ENCODE data around the gene CERK.

CERK gene

DNA sequence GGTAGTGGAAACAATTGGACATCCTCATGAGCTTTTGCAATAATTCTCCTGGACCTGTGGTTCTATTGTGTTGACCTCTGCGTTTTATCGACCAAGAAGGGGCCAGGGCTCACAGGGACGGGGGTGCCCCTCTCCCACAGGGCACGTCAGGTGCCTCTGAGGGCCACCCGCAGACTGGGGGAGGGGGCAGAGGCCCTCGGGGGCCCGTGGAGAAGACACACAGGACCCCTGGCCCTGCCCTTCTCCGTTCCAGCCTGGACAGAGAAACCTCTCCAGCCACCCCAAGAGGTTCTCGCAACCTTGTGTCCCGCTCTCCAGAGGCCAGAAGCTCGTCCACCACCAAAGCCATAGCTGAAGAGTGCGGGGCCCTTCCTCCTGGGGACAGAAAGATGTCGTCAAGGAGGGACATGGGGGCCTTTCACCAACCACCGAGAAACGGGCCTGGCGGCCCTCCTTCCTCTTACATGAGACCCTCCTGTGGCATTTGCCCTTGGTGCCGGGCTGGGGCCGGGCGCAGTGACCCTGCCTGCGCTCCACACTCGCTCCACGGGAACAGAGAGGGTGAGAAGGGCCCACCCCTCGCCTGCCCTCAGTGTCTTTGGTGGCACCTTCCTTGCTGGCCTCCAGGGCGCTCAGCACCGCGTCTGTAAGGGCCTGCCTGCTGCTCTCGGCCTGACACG, 60.6 kb downstream of the CERK start:
- DNase-seq (ENCODE audit: low spot score) = no peak

GRCh38 chr22:46676881-46677280, 61.2 kb downstream of the CERK start:
- no peak for DNase-seq (ENCODE audit: low spot score)

GRCh38 chr22:46676479-46676878, 61.6 kb downstream of the CERK start:
- DNase-seq (ENCODE audit: low spot score) = no peak

- no peak for DNase-seq (ENCODE audit: low spot score)
Measured at GRCh38 chr22:46675938-46676337, 62.1 kb downstream of the CERK start.

DNA sequence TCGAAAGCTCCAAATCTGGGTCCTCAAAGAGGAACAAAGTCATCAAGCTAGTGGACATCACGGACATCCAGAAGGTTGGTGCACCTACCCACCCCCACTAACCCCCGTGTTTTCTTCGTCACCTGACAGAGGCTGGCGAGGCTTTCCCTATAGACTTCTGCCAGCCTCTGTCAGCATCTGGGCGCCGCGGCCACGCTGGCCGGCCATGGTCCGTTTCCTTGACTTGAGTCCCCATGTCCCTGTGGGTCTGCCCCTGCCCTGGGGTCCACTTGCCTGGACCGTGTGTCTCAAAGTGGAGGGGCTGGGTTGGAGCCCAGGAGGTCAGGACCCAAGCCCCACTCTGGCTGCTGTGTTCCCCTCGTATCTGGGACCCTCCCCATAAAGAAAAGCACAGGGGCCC, 62.6 kb downstream of the CERK start:
- DNase-seq (ENCODE audit: low spot score) = no peak

DNA sequence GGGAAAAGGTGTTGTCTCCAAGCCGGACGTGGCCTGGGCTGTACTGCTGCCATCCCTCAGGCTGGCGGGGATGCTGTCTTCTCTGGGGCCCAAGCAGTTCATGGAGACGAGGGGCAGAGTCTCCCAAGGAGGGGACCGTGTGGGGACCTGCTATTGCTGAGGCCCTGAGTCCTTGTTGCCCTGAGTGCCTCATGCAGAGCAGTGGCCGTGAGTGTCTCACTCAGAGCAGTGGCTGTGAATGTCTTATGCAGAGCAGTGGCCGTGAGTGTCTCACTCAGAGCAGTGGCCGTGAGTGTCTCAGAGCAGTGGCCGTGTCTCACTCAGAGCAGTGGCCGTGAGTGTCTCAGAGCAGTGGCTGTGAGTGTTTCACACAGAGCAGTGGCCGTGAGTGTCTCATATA, 63.1 kb downstream of the CERK start:
- DNase-seq (ENCODE audit: low spot score) = peak; percentile 26

GRCh38 chr22:46674367-46674781, 63.7 kb downstream of the CERK start:
- peak; percentile 91 for DNase-seq (ENCODE audit: low spot score)

DNA sequence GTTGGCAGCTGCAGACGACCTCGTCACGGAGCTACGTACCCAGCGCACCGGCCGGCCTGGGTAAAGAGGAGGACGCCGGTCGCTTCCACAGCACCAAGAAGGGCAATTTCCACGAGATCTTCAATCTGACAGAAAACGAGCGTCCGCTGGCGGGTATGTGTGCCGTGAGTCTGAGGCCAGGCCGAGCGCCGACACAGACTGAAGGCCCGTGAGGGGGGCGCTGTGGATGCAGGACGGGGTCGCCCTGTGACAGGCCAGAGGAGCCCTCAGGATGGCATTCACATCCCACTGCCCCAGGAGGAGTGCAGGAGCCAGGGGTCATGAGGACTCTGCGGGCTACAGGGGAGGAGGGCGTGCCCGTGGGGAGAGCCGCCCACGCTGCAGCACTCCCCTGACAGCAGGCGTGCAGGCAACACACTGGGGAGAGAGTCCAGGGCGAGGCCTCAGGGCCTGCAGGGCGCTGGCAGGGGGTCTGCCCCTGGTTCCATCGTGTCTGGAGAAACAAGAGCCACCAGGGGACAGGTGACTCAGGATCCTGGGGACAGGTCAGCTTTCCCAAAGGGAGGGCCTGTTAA, 64.3 kb downstream of the CERK start:
- DNase-seq (ENCODE audit: low spot score) = peak; percentile 38

DNA sequence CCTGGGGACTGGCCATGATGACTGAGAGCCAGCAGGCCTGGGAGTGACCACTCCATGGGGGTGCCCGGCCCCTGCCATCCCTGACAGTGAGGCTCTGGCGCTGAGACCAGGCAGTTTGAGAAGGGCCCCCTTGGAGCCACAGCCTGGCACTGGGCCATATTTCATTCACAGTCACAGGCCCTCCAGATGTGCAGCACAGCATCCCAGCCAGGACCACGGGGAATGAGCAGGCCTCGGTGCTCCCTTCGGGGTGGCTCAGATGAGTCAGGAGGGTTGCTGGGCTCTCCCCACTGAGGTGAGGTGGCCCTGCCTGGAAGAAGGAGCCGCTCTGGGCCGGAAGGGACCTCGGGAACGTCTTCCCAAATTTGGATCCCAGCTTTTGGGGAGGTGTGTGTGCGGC, 64.8 kb downstream of the CERK start:
- DNase-seq (ENCODE audit: low spot score) = peak; percentile 57

- DNase-seq (ENCODE audit: low spot score) = peak; percentile 34
Measured at GRCh38 chr22:46672731-46673130, 65.3 kb downstream of the CERK start.

DNA sequence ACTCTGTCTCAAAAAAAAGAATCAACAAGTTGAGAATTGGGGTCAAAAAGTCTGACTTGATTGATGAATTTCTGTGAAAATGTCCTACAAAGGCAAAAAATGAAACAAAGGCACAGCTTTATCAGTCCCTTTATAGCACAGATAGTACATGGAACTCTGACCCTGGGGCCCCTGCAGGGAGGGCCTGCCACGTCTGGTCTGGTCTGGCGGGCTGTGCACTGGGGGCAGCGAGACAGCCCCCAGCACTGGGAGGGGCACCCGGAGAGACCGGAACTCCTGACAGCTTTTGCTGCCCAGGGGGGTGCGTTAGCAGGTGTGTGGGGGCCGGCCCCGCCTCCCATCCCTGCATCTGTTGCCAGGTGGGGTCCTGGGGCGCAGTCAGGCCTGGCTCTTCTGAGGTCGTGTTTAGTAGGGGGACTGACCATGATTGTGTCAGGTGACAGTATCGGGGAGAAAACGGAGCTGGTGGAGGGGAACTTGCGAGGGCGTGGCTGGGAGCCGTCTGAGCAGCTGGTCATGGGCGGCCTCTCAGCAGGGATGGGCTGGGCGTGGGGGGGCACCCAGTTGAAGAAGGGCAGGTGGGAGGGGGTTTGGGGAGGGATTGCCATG, 66.1 kb downstream of the CERK start:
- peak; percentile 77 for DNase-seq (ENCODE audit: low spot score)

GRCh38 chr22:46669201-46669600, 68.9 kb downstream of the CERK start:
- DNase-seq (ENCODE audit: low spot score) = no peak

- DNase-seq (ENCODE audit: low spot score) = no peak
Measured at GRCh38 chr22:46668116-46668515, 69.9 kb downstream of the CERK start.

DNA sequence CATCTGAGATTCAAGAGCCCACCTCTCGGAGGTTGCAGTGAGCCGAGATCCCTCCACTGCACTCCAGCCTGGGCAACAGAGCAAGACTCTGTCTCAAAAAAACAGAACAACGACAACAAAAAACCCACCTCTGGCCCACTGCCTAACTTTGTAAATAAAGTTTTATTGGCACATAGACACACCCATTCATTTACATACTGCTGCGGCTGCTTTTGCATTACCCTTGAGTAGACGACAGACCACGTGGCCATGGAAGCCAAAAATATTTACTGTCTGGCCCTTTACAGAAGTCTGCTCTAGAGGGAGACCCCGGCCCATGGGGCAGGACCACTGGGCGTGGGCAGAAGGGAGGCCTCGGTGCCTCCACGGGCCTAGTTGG, 70.8 kb downstream of the CERK start:
- peak; percentile 58 for DNase-seq (ENCODE audit: low spot score)

DNA sequence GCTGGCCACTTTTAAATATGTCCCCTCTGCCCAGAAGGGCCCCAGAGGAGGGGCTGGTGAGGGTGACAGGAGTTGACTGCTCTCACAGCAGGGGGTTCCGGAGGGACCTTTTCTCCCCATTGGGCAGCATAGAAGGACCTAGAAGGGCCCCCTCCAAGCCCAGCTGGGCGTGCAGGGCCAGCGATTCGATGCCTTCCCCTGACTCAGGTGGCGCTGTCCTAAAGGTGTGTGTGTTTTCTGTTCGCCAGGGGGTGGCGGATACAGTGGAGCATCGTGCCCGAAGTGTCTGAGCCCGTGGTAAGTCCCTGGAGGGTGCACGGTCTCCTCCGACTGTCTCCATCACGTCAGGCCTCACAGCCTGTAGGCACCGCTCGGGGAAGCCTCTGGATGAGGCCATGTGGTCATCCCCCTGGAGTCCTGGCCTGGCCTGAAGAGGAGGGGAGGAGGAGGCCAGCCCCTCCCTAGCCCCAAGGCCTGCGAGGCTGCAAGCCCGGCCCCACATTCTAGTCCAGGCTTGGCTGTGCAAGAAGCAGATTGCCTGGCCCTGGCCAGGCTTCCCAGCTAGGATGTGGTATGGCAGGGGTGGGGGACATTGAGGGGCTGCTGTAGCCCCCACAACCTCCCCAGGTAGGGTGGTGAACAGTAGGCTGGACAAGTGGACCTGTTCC, 71.3 kb downstream of the CERK start:
- no peak for DNase-seq (ENCODE audit: low spot score)

DNA sequence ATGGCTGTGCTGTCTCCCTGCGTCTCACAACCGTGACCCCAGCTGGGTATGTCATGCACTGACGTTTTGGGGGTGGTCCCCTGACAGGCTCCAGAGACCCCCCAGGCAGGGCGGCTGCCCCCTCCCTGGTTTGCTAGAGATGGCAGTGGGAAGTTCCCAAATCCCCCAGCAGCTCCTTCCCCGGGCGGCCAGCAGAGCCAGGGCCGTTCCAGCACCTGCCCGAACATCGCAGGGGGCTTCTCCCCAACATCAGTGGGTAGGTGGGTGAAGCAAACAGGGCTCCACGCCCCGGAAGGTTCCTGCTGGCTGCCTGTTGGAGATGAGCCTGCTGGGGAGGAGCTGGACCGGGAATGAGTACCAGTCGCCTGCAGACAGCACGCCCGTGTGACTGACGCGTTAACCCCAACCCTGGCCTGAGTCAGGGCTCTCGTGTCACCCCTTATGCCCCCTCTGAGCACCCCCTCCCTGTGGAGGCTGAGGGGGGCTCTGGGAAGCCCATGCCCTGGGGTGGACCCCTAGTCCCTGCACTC, 72.2 kb downstream of the CERK start:
- DNase-seq (ENCODE audit: low spot score) = no peak

GRCh38 chr22:46665151-46665695, 72.8 kb downstream of the CERK start:
- no peak for DNase-seq (ENCODE audit: low spot score)

DNA sequence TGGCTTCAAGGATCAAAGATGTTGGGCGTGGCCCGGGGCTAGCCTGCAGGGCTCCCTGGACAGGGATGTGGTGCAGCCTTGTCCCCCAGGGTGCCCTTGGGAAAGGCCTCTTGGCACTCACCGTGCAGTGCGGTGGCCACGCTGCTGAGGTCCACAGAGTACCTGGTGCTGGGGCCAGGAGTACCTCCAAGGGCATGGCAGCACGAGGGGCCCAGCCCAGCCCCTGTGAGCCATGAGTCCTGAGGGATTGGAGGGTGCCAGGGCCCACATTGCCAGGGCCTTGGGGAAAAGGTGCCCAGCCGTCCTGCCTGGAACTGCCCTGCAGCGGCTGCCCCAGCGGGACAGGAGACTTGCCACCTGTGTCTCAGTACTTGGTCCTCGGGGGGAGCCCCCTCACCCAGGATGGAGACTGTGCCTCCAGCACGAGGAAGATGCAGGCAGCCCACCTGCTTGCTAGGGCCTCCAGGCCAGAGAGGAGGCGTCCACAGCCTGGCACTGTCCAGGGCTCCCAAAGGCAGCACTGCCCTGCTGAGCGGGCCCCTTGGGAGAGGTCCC, 73.7 kb downstream of the CERK start:
- DNase-seq (ENCODE audit: low spot score) = no peak

DNA sequence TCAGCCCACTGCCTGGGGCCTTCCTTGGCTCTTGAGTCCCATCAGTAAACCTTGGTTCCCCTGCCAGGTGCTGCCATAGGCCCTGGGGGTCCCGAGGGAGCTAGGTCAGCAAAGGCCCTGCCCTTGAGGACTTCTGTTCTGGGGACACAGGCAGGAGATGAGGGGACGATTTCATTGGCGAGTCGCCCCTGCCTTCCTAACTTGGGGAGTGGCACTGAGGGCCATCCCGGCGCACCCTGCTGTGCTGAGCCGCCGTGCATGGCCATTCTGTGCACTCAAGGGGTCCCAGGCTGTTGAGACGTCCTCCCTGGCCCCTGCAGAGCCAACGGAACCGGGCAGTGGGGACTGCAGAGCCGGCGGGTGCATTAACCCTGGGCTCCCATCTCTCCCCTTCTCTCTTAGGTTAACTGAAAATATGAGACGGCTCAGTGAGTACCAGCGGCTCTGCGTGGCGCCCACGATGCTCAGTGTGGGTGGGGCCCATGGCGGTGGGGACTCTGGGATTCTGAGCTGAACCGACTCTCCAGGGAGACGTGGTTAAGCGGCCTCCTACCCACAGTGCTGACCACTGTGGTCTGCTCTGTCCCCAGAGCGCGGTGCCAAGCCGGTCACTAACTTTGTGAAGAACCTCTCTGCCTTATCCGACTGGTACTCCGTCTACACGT, 74.5 kb downstream of the CERK start:
- DNase-seq (ENCODE audit: low spot score) = no peak

DNA sequence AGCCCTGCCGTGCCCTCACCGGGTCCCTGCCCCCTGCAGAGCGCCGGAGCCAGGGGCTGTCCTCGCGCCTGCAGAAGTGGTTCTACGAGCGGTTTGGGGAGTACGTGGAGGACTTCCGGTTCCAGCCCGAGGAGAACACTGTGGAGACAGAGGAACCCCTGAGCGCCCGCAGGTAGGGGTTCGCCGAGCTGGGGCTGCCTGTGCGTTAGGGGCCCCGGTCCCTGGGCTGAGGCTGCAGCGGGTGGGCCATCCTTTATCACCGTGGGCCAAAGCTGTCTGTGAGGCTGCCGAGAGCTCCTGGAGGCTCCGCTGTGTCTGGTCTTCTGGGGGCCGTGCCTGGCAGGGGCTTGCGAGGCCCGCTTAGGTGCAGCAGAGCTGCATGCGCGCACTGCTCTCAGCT, 75.1 kb downstream of the CERK start:
- DNase-seq (ENCODE audit: low spot score) = no peak

DNA sequence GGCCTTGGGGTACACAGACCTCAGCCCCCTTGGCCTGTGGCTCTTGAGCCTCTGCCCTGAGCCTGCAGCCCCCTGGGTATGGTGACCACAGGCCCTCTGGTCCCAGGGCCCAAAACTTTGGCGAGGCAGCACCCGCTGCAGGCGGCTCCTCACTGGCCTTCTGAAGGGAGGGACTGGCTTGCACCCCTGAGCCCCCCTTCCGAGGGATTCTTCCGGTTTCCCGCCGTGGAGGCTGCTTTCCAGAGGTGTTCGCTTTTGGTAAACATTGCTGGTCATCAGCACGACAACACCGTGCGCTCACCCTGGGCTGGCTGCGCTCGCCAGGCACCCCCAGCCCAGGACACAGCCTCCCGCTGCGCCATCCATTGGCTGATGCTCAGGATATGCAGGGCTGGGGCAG, 75.8 kb downstream of the CERK start:
- DNase-seq (ENCODE audit: low spot score) = no peak
